Central memory CD8-positive, alpha-beta T cell (primary cell): Measurements from ENCODE around the gene STRAP.

Experiments
- ATAC-seq: fragments of 150-1000 bp; cut with Tn5 transposase; replicated peaks from 2 replicates; pipeline ENCODE4 v1.10.0; 2022; ENCODE audit warnings: mild to moderate bottlenecking, moderate FRiP score, moderate number of reproducible peaks; ENCODE audit not compliant: poor library complexity, severe bottlenecking; ENCODE audit errors: extremely low read depth
- DNase-seq, 2 donors: peaks; one replicate each; pipeline ENCODE4 v3.0.0; 2021; ENCODE audit warnings: low spot score in 2 of 2
- H3K27ac Mint-ChIP-seq: one replicate; pipeline ENCODE4 v1.8.0; 2022; ENCODE audit warnings: low read depth, mild to moderate bottlenecking, moderate library complexity, mixed read lengths
- H3K27me3 Mint-ChIP-seq: one replicate; pipeline ENCODE4 v1.8.0; 2022; ENCODE audit warnings: mixed read lengths
- H3K36me3 Mint-ChIP-seq: one replicate; pipeline ENCODE4 v1.8.0; 2022; ENCODE audit warnings: mild to moderate bottlenecking, moderate library complexity, mixed read lengths; ENCODE audit not compliant: insufficient read depth
- H3K4me1 Mint-ChIP-seq: one replicate; pipeline ENCODE4 v1.8.0; 2022; ENCODE audit warnings: mixed read lengths
- H3K4me3 Mint-ChIP-seq: one replicate; pipeline ENCODE4 v1.8.0; 2022; ENCODE audit warnings: mild to moderate bottlenecking, moderate library complexity, mixed read lengths
- H3K9me3 Mint-ChIP-seq: one replicate; pipeline ENCODE4 v1.8.0; 2022; ENCODE audit warnings: mixed read lengths

The STRAP gene

DNA sequence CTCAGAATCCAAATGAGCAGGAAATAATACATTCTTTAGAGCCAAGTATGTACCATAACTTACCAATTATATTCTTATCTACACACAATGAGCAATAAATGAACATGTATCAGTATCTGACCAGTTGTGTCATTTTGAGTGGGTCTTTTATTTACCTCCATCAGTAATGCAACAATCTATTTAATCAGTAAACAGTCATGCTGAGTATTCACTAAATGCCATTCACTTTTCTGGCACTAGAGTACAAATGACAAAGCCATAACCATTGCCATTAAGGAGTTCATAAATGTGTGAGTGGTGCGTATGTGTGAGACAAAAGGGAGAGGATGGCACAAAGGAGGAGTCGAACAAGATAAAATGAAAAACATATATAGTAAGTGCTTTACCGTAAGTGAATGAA lies 1.5 kb upstream of the STRAP start:
- Mint-ChIP-seq H3K36me3 (peaks cover 21% of the 10 kb centered on the region), H3K27me3 (peaks cover 15% of the 10 kb centered on the region), H3K27ac (no peak overlapping the region), H3K9me3 (no peaks in the 10 kb centered on the region), H3K4me1 (peaks cover 30% of the 10 kb centered on the region), H3K4me3 (peak overlapping the region; percentile 57)
- no peak for DNase-seq
- no peak for ATAC-seq

DNA sequence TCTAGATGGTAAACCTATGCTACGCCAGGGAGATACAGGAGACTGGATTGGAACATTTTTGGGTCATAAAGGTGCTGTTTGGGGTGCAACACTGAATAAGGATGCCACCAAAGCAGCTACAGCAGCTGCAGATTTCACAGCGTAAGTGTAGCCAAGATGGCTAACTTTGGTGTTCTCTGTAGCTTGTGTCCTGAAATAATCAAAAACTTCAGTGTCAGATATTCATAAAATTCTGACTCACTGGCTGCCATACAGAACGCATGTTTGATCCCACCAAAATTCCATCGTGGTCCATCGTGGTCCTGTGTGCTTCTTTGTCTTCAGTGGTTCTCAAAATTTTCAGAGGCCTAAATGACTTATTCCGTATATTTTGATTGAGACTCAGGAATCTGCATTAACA lies 1.3 kb downstream of the STRAP start:
- DNase-seq, result no peak

DNA sequence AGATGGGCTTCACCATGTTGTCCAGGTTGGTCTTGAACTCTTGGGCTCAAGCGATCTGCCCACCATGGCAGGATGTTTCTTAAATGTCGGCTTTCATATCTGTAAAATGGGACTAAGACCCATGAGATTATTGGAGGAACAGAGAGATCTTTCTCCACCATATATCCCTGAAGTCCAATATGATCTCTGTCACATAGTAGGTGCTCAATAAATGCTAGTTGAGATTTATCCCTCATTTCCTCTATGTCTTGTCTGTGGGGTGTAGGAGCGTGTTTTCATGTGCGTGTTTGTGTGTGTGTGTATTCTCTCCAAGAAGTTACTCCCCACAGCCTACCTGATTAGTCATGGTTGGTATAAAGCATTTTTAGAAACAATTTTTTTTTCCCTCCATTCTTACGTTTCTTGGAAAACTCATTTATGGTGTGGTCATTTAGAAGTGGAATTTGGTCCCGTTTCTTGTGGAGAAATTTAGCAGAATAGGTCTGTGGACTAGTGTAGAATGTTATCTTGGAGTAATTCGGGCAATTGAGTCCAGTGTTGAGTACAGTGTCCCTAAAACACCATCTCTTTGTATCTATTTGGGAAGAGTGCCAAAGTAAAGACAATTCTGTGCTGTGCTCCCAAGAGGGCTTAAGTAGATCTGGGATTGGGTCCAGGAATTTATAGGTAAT lies 4.3 kb downstream of the STRAP start:
- no peaks in the 10 kb centered on the region for H3K27me3 Mint-ChIP-seq
- no peak overlapping the region for H3K4me3 Mint-ChIP-seq
- peaks cover 47% of the 10 kb centered on the region for H3K36me3 Mint-ChIP-seq
- no peak for ATAC-seq
- no peaks in the 10 kb centered on the region for H3K9me3 Mint-ChIP-seq
- peaks cover 59% of the 10 kb centered on the region for H3K4me1 Mint-ChIP-seq
- H3K27ac Mint-ChIP-seq, result peak overlapping the region; percentile 56
- no peak for DNase-seq

More for the DNA sequence above, 1.3 kb downstream of the STRAP start:
- ATAC-seq, result no peak
- Mint-ChIP-seq H3K27me3 (no peaks in the 10 kb centered on the region), H3K4me1 (peaks cover 56% of the 10 kb centered on the region), H3K36me3 (peaks cover 33% of the 10 kb centered on the region), H3K4me3 (peak overlapping the region; percentile 81), H3K9me3 (no peaks in the 10 kb centered on the region), H3K27ac (peak overlapping the region; percentile 92)

DNA sequence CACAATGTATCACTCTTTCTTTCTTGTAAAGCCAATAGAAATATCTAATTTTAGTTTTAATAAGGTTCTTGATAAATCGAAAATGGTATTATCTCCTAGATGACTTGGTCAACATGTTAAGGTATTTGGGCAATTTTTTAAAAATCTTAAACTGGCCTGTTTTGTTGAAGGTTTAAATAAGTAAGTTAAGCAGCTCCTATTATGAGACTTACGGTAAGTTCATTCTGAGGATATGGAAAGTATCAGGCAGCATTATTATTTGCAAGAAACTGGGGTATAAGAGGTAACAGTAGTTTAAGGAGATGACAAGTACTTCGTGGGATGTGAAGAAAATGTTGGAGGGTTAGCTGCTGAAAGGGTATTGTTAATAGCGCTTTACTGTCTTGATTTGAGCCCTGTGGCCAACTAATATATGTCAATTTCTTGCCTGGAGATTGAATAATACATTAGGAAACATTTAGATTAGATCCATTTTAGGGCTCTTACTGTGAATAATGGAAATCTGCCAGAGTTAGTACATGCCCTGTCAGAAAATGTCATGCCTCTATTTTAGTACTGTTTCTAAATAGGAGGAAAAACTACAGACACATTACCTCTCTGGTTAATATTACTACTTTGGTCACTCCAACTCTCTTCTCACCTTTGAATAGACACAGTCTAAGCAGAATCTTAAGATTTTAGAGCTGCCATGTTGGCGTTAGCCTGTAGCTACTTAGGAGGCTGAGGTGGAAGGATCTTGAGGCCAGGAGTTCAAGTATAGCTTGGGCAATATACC lies 5.0 kb downstream of the STRAP start:
- H3K4me3 Mint-ChIP-seq, result no peak overlapping the region
- DNase-seq, result no peak
- H3K4me1 Mint-ChIP-seq, result peaks cover 53% of the 10 kb centered on the region
- H3K27ac Mint-ChIP-seq, result peak overlapping the region; percentile 56
- ATAC-seq, result no peak
- peaks cover 47% of the 10 kb centered on the region for H3K36me3 Mint-ChIP-seq
- H3K9me3 Mint-ChIP-seq, result no peaks in the 10 kb centered on the region
- no peaks in the 10 kb centered on the region for H3K27me3 Mint-ChIP-seq

DNA sequence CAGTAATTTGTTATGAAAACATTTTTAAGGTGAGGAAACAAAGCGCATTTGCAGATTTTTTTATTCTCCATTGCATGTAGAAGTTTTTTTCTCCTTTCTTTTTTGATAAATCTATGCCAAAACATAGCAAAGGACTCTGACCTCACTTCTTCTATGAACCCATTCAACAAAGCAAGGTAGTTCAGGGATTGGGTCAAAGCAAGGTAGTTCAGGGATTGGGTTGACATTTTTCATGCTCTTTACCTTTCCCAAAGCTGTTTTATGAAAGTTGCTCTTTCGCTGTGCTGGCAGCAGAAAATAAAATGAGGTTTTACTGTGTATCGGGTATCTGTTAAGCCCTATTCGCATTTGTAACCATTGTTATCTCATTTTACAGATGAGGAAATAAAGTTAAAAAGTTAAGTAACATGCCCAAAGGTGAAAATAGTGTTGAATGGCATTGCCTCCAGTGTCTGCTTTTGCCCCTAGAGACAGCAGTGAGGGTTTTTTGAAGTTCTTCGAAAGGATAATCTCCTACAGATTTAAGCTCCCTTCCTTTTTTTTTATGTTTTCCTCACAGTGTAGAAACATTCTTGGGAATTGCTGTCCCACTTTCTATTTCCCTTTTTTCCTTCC lies 10.6 kb downstream of the STRAP start:
- Mint-ChIP-seq H3K4me3 (no peak overlapping the region), H3K36me3 (peaks cover 60% of the 10 kb centered on the region), H3K9me3 (no peaks in the 10 kb centered on the region), H3K4me1 (peaks cover 13% of the 10 kb centered on the region), H3K27me3 (no peaks in the 10 kb centered on the region), H3K27ac (no peak overlapping the region)
- DNase-seq, result no peak
- ATAC-seq, result no peak

DNA sequence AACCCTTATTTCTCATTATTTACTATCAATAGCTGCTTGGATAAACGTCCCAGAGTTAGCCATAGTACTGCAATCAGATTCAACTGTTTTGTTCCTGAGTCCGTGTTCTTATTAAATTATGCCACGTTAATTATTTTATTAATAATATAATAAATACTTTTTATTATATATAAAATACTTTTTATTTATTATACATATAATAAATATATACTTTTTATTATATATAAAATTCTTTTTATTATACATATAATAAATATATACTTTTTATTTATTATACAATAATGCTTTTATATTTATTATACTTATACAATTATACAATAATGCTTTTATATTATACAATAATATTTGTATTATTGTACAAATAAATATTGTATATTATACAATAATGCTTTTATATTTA lies 11.1 kb downstream of the STRAP start:
- Mint-ChIP-seq H3K4me3 (no peak overlapping the region), H3K9me3 (no peaks in the 10 kb centered on the region), H3K27ac (no peak overlapping the region), H3K27me3 (no peaks in the 10 kb centered on the region), H3K4me1 (peaks cover 8% of the 10 kb centered on the region), H3K36me3 (peaks cover 58% of the 10 kb centered on the region)
- no peak for ATAC-seq
- no peak for DNase-seq

DNA sequence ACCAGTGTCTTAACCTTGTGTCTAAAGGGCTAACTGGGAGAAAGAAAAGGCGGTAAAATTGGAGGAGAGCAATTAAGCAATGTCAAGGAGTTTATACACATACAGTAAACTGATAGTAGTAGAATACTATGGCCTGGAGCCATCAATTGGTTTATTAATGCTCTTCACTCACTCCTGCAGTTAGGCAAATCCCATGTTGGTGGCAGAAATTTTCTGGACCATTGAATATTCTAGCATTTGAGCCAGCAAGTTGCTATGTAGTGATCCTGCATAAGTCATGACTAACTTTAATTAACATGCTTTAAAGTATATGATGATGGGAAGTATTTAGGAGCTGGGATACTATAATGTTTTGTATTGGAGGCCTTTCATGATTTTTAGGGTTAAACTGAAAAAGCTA lies 14.7 kb downstream of the STRAP start:
- H3K36me3 Mint-ChIP-seq, result peaks cover 53% of the 10 kb centered on the region
- H3K4me3 Mint-ChIP-seq, result no peak overlapping the region
- no peak for ATAC-seq
- no peak for DNase-seq
- H3K27ac Mint-ChIP-seq, result no peak overlapping the region
- H3K27me3 Mint-ChIP-seq, result no peaks in the 10 kb centered on the region
- H3K4me1 Mint-ChIP-seq, result peaks cover 8% of the 10 kb centered on the region
- no peaks in the 10 kb centered on the region for H3K9me3 Mint-ChIP-seq

DNA sequence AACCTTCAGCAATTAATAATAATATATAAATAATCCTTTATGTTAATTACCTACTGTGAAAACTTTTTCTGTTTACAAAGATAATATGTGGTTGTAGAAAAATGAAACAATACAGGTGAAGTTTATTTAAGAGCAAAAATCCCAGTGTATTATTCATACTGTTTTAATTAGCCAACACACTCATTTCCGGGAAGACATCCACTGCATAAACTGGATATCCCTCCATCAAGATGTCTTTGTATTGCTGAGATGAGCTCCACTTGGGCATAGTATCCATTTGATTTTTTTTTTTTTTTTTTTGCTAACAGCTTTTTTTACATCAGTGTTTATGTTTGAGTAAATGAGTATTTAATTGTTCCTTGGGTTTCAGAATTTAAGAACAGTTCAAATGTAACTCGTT lies 15.2 kb downstream of the STRAP start:
- no peaks in the 10 kb centered on the region for H3K27me3 Mint-ChIP-seq
- H3K4me1 Mint-ChIP-seq, result peaks cover 8% of the 10 kb centered on the region
- no peak overlapping the region for H3K4me3 Mint-ChIP-seq
- no peaks in the 10 kb centered on the region for H3K9me3 Mint-ChIP-seq
- H3K36me3 Mint-ChIP-seq, result peaks cover 57% of the 10 kb centered on the region
- ATAC-seq, result no peak
- DNase-seq, result no peak
- no peak overlapping the region for H3K27ac Mint-ChIP-seq

DNA sequence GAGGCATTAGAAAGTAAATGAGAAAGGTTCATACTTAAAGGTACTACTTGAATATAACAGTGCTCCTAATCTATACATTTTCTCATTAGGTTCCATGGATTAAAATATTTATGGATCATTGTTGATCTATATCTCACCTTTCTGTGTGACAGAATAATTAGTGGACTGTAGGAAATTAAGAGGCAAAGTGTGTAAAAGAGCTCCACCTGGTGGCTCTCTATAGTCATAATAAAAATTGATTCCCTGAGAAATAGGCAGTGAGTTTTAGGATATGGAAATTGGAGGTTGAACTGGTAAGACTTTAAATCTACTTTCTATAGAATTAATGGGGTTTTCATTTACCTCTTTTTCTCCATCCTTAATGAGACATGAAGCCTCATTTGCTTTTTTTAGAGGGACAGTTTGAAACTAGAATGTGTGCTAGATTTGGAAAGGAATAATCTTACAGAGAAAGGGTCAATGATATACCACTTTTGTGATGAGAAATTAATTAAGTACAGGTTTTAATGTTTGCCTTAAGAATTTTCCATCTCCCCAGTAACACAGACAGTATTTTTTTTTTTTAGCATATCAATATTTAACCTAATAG lies 17.2 kb downstream of the STRAP start:
- Mint-ChIP-seq H3K36me3 (peaks cover 58% of the 10 kb centered on the region), H3K27ac (peak overlapping the region; percentile 59), H3K4me3 (no peak overlapping the region), H3K27me3 (no peaks in the 10 kb centered on the region), H3K4me1 (peaks cover 8% of the 10 kb centered on the region), H3K9me3 (no peaks in the 10 kb centered on the region)
- DNase-seq (no peak), ATAC-seq (no peak)

DNA sequence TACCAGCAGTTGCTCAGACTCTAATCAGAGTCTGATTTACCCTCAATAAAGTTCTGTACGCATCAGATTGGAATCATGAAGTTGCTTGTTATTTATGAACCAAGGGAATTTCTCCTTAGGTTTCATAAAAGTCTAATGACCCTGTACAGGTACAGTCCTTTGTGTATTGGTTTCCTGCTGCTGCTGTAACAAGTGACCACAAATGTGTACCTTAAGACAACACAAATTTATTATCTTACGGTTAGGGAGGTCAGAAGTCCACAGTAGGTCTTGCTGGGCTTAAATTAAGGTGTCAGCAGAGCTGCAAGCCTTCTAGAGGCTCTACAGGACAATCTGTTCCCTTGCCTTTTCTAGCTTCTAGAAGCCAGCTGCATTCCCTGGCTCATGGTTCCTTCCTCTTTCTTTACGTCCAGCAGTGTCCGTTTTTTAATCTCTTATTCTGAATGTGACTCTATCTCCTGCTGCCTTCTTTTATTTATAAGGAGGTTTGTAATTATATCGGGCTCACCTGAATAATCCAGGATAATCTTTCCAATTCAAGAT lies 22.3 kb downstream of the STRAP start:
- Mint-ChIP-seq H3K27me3 (no peaks in the 10 kb centered on the region), H3K4me3 (no peak overlapping the region), H3K36me3 (peaks cover 31% of the 10 kb centered on the region), H3K4me1 (peaks cover 2% of the 10 kb centered on the region), H3K9me3 (no peaks in the 10 kb centered on the region), H3K27ac (no peak overlapping the region)
- no peak for ATAC-seq
- DNase-seq, result no peak

DNA sequence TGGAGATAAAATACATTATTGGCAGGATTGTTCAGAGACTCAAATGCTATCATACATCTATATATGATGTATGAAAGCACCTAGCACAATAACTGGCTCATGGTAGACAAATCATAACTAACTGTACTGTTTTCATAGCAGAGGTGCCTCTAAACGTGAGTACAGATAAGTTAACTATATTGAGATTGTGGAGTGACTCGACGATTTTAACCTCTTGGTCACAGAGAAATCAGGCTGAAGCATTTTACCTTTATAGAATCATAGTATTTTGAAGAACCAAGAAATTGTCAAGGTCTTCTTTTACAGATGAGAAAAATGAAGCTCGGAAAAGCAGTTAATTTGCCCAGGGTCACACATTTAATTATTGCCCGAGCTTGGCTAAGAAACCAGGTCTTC lies 28.3 kb downstream of the STRAP start:
- H3K9me3 Mint-ChIP-seq, result no peaks in the 10 kb centered on the region
- H3K27me3 Mint-ChIP-seq, result no peaks in the 10 kb centered on the region
- H3K4me1 Mint-ChIP-seq, result peaks cover 13% of the 10 kb centered on the region
- DNase-seq, result no peak
- ATAC-seq, result no peak
- peak overlapping the region; percentile 78 for H3K27ac Mint-ChIP-seq
- H3K36me3 Mint-ChIP-seq, result peaks cover 4% of the 10 kb centered on the region
- peak overlapping the region; percentile 87 for H3K4me3 Mint-ChIP-seq

DNA sequence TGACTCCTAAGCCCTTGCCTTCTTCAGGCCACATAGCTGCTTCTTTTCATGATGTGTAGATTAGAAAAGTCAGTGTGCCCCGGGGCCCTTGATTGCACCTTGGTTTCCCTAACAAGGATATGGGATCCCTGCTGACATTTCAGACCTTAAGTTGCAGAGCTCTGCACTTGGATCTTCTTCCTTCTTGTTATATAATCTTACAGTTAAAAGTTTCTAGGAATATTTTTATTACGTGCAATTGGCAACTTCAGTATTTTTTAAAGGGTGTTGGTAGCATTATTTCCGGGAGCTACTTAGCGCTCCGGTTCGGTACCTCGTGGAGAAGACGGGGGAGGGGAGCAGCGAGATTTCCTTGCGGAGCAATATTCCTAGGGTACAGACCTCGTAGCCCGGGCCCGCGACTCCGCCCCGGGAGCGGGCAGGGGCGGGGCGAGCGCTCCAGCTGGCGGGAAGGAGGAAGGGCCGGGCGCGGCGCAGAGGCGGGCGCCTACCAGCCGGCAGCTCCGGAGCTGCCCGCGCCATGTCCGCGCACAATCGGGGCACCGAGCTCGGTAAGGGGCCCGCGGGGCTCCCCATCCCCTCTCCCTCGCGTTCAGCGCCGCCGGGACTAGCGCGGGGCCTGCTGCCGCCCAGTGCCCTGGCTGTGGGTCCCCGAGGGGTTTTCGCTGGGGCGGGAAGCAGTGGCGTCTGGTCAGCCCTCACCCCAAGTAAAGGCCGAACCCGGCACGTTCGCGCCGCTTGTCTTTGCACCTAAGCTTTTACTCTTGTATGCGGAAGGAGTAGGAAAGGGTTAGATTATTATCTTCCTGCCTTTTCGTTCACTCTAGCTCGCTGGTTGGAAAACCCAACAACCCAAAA lies 28.9 kb downstream of the STRAP start, which contains the start of gene DERA:
Gene DERA, plus strand, starts transcription at position 469 of the 858 bp plus-strand sequence. Its CDS starts 52 bp downstream, at position 521.
- H3K4me1 Mint-ChIP-seq, result peaks cover 13% of the 10 kb centered on the region
- DNase-seq (peak; percentile 27 to 32), ATAC-seq (peak; percentile 80)
- peaks cover 4% of the 10 kb centered on the region for H3K36me3 Mint-ChIP-seq
- H3K27me3 Mint-ChIP-seq, result no peaks in the 10 kb centered on the region
- peak within 1 kb of the TSS; percentile 87 for H3K4me3 Mint-ChIP-seq
- H3K27ac Mint-ChIP-seq, result peak within 1 kb of the TSS; percentile 78
- H3K9me3 Mint-ChIP-seq, result no peaks in the 10 kb centered on the region
